GM12878 (cell line): ENCODE data around the gene NAT9.

Experiments
- EP300 ChIP-seq, 2 experiments: fragments of 150-350 bp in 1 of 2; IDR thresholded peaks; 2 replicates each; pipeline ENCODE4 v1.6.1; 2011 to 2012; ENCODE audit warnings: low read depth in 2 of 2, low read length in 2 of 2, borderline replicate concordance in 1 of 2, improper control_type of control experiment in 1 of 2, inconsistent platforms in 1 of 2; ENCODE audit not compliant: control insufficient read depth in 1 of 2
- EZH2 ChIP-seq: IDR thresholded peaks from 2 replicates; pipeline ENCODE4 v1.6.1; 2012; ENCODE audit warnings: low read depth, mild to moderate bottlenecking, control low read depth, inconsistent platforms, low read length, borderline replicate concordance; ENCODE audit not compliant: control insufficient read depth
- MEF2A ChIP-seq: IDR thresholded peaks from 2 replicates; pipeline ENCODE4 v1.6.1; 2011; ENCODE audit warnings: low read depth, mild to moderate bottlenecking, low read length, moderate library complexity; ENCODE audit not compliant: insufficient read depth
- RFX5 ChIP-seq: IDR thresholded peaks from 2 replicates; pipeline ENCODE4 v1.6.1; 2011; ENCODE audit warnings: low read depth, low read length, improper control_type of control experiment
- TAF1 ChIP-seq: IDR thresholded peaks from 2 replicates; pipeline ENCODE4 v1.6.1; 2011; ENCODE audit warnings: mild to moderate bottlenecking, low read depth, low read length, borderline replicate concordance
- TCF7 ChIP-seq: IDR thresholded peaks from 2 replicates; pipeline ENCODE4 v1.6.1; 2014; ENCODE audit warnings: antibody characterized with exemption, borderline replicate concordance
- TF ChIP-seq, protein P1 (sequence below), 3 experiments: IDR thresholded peaks in 2 of 3; conservative IDR thresholded peaks in 1 of 3; 2 replicates each; pipeline ENCODE4 v1.5.1; 2011; ENCODE audit warnings: low read depth in 3 of 3, low read length in 3 of 3, mild to moderate bottlenecking in 3 of 3, control low read depth in 2 of 3, moderate library complexity in 2 of 3, inconsistent platforms in 1 of 3, mixed read lengths in 1 of 3; ENCODE audit not compliant: control insufficient read depth in 2 of 3, insufficient read depth in 1 of 3; ENCODE audit errors: extremely low read depth in 1 of 3
- TF ChIP-seq, protein P2 (sequence below): IDR thresholded peaks from 2 replicates; pipeline ENCODE4 v1.6.1; 2011; ENCODE audit warnings: borderline replicate concordance, low read depth, mild to moderate bottlenecking, moderate library complexity, mixed read lengths, low read length; ENCODE audit not compliant: insufficient read depth; ENCODE audit errors: extremely low read length

DNA sequence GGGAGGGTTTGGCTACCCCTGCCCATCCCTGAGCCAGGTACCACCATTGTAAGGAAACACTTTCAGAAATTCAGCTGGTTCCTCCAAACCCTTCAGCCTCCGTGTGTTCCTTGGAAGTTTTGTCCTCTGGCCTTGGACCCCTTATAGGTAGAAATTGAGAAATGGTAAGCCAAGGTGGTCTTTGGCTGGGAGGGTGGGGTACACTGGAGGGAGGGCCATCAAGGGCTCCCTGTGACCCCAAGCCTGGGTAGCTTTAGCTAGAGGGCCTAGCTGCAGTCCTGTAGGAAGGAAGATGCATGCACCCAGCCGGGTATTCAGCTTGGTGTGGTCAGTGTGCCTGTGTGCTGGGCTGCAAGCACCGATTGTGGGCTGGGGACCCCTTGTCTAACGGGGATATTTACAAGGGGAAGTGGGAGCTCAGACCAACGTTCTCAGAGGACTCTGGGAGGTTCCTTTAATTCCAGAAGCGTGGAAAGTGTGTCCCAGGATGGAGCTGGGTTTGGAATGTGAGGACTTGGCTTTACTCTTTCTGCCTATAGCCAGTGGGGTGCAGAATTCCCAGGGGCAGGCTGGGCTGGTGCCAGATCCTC, 6.8 kb downstream of the NAT9 start:
- TF ChIP-seq TCF7: no peak
- TF ChIP-seq, protein P1, sequence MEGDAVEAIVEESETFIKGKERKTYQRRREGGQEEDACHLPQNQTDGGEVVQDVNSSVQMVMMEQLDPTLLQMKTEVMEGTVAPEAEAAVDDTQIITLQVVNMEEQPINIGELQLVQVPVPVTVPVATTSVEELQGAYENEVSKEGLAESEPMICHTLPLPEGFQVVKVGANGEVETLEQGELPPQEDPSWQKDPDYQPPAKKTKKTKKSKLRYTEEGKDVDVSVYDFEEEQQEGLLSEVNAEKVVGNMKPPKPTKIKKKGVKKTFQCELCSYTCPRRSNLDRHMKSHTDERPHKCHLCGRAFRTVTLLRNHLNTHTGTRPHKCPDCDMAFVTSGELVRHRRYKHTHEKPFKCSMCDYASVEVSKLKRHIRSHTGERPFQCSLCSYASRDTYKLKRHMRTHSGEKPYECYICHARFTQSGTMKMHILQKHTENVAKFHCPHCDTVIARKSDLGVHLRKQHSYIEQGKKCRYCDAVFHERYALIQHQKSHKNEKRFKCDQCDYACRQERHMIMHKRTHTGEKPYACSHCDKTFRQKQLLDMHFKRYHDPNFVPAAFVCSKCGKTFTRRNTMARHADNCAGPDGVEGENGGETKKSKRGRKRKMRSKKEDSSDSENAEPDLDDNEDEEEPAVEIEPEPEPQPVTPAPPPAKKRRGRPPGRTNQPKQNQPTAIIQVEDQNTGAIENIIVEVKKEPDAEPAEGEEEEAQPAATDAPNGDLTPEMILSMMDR (IDR thresholded peaks at IDR 0.05 in 2 of 3, conservative IDR thresholded peaks at IDR 0.05 in 1 of 3; ENCODE audit: control insufficient read depth in 2 of 3, extremely low read depth in 1 of 3, insufficient read depth in 1 of 3, low read depth in 3 of 3, low read length in 3 of 3): no peak
- TF ChIP-seq EP300 (IDR thresholded peaks at IDR 0.05; ENCODE audit: borderline replicate concordance in 1 of 2, control insufficient read depth in 1 of 2, low read depth in 2 of 2, low read length in 2 of 2): no peak
- TF ChIP-seq MEF2A: no peak
- TF ChIP-seq, protein P2, sequence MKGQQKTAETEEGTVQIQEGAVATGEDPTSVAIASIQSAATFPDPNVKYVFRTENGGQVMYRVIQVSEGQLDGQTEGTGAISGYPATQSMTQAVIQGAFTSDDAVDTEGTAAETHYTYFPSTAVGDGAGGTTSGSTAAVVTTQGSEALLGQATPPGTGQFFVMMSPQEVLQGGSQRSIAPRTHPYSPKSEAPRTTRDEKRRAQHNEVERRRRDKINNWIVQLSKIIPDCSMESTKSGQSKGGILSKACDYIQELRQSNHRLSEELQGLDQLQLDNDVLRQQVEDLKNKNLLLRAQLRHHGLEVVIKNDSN: no peak
- TF ChIP-seq TAF1: no peak
- TF ChIP-seq RFX5: no peak
- TF ChIP-seq EZH2: no peak
